SKM-1 treated with dmso at 0.1 percent for 144 hours (cell line): Measurements from ENCODE around the gene TNIP1.

Source experiments
- DNase-seq: peaks from one replicate; lab custom pipeline; 2025; ENCODE audit not compliant: unreplicated experiment; lab: John Stamatoyannopoulos, UW

Gene TNIP1

GRCh38 chr5:151085517-151086041 is 4.7 kb upstream of the TNIP1 start:
- no peak for DNase-seq

- no peak for DNase-seq
Measured at GRCh38 chr5:151084363-151084762, 3.5 kb upstream of the TNIP1 start.

DNA sequence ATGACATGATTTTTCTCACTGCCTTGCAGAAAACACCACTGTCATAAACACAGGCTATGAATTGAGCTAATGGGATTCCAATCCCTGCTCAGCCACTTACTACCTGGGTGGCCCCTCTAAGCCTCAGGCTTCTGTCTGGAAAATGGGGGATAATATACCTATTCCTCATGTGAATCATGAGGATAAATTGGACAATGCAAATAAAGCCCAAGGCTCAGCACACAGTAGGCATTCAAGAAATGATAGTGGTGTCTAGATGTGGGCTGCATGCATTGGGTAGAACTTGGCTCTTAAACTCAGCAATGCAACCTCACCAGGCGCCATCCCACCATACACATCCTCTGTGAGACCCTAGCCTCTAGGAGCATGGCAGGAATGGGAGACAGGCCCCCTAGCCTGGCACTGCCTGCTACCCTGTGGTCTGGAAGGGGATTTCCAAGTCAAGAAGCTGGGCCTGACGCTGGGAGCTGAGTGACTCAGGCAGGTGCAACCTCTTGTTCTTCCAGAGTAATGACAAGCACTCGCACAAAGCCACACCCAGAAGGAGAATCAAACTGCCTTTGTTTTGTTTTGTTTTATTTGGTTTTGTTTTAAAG is 2.3 kb upstream of the TNIP1 start:
- DNase-seq = no peak

DNA sequence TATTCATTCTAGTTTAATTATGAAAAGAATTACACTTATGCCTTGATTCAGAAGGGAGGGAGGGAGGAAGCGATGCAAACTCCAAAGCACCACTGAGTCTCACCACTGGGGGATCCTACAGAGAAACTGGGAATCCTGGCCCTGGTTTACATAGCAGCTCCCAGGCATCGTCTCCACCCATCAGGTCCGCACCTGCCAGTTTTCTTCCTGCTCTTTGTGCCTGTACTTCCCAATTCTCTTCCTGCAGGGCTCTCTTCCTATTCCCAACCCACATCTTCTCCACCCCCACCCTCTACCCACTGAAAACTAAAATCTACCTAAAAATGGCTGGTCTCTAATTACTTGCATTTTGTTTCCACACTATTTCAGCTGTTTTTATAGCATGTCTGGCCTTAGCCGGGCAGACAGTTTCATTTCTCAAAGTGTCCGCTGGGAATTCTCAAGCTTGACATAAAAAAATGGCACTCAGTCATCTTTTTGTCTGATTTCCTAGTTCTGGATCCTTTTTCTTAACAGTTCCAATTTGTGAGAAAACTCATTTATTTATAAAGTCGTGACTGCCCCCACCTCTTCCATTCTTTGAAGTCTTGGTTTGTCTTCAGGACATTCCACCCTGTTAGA is 1.6 kb upstream of the TNIP1 start:
- DNase-seq = no peak

- no peak for DNase-seq
Measured at GRCh38 chr5:151081431-151082281, 822 bp upstream of the TNIP1 start.

DNA sequence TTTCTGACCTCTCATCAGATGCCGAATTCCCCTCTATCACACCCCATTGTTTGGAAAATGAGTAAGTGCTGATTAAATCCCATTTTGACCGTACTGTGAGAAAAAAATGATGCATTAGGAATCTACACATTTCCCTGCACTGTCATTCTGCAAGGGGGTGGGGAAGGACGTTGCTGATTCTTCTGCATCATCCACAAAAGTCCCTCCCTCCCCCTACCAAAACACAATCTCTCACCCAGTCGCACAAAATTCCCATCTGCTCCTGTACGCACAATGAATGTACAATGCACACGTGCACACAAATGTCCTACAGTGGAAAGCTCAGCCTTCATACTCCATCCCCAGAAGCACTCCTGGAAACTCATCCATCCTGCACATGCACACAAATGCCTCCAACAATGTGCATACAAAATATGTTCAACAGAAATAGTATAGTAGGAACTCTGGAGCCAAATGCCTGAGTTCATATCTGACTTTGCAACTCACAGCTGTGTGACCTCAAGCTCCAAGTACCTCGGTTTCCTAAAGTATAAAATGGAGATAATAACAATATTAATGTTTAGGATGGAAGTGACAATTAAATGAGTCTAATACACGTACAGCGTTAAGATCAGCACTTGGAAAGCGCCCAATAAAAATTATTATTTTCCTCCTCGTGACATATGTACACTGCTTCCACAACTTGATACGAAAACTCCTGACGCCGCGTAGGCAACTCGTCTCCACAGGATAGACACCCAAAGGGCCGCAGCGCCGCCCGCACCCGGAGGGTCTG is 809 bp downstream of the TNIP1 start:
- no peak for DNase-seq

- DNase-seq = no peak
Measured at GRCh38 chr5:151078490-151079262, 2.2 kb downstream of the TNIP1 start.

GRCh38 chr5:151077967-151078366 is 2.9 kb downstream of the TNIP1 start:
- DNase-seq = no peak

DNA sequence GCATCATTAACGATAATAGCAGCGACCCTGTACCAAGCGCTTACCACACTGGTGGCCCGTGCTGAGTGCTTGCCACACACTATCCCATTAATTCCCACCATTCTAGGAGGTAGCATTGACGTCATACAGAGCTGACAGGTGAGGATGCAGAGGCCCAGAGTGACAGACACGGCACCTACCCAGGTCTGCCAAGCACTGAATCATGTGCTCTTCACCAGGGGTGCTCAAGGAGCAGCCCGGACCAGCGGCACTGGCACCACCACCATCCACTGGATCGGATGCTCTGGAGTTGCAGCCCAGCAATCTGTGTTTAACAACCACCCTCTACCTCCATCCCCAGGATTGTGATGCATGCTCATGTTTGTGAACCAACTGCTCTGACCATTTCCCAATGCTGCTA is 3.4 kb downstream of the TNIP1 start:
- no peak for DNase-seq

GRCh38 chr5:151076616-151077015 is 4.2 kb downstream of the TNIP1 start:
- DNase-seq = no peak

GRCh38 chr5:151075698-151076331 is 5.0 kb downstream of the TNIP1 start:
- DNase-seq = no peak

DNA sequence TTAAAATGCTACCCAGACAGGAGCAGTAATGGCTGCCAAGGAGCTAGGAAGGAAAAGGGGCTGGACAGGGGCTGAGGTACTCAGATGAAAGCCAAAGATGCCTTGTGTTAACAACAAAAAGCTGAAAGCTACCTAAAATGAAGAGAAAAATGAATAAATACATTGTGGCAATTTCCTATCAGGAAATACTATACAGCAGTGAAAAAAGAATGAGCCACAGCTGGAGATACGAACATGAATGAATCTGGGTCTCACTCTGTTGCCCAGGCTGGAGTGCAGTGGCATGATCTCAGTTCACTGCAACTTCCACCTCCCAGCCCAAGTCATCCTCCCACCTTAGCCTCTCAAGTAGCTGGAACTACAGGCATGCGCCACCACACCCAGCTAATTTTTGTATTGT is 6.3 kb downstream of the TNIP1 start:
- no peak for DNase-seq

DNA sequence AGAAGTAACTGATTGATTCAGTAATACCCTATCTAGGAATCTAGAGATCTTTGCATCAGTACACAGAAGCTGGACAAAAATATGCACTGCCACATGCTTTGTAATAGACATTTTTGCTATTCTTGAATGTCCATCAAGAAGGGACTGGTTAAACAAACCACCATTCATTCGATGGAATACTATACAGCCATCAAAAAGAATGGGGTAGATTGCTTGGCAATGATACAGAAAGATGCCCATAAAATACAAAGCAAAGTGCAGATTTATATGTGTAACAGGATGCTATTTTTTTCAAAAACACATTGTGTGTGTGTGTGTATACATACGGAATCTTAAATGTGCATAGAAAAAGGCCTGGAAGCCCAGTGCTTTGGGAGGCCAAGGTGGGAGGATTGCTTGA is 7.6 kb downstream of the TNIP1 start:
- DNase-seq = no peak

DNA sequence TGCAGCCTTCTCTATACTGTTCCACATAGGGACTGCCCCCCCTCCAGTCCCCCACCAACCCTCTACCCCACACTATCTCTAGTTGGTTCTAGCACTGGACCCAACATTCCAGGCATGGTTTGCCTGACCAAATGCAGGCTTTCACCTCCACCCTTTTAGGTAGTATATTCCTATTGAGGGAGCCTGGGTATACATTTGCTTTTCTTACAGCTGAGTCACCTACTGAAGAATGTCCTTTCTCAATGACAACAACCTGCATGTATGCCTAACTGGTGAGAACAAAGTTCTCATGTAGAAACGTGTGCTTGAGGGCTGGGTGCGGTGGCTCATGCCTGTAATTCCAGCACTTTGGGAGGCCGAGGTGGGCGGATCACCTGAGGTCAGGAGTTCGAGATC is 8.2 kb downstream of the TNIP1 start:
- DNase-seq = no peak

DNA sequence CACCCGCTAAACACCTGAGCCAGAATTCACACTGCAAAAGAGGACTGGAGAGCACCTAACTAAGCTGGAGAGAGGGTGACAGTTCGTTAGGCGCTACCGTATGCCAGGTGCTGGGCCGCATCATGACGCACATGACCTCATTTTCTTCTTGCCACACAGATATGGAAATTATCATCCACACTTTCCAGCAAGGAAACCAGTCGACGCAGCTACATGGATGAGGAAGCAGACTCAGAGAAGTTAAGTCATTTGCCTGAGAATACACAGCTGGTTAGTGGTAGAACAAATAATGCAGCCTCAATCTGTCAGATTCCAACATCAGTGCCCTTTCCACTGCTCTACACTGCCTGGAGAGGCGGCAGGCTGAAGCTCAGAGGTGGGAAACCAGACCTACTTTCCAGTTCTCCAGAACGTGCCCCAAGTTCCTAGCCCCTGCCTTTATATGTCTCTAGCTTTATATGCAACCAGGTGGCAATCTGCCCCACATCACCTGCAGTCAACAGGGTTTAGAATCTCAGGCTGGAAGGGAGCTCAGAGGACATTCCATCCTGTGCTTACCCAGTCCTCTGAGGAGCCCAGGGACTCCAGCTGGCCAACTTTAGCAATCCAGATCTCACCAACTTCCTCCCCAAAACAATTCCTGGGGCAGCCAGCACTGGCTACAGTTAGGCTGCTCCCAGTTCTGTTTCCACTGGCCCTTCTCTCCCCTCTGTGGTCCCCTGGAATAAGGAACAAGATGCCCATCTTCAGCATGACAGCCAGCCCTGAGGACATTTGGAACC is 8.8 kb downstream of the TNIP1 start:
- no peak for DNase-seq

GRCh38 chr5:151071021-151071420 is 9.8 kb downstream of the TNIP1 start:
- DNase-seq = no peak

DNA sequence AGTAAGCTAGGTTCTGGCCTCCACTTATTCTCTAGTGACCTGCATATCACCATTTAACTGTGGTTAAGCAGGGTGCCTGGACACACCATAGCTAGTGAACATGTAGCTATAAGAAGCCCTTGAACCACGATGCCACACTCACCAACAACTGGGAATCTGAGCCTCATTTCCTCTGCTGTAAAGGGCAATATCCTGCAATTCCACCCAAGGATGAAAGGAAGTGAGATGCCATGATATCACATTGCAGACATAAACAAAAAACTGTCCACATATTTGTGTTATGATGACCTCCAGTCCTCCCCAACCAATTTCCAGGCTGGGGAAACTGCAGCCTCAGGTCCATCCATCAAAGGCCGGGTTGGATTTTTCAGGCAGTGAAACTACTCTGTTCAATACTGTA is 10.4 kb downstream of the TNIP1 start:
- DNase-seq = no peak

GRCh38 chr5:151068433-151069197 is 12.2 kb downstream of the TNIP1 start:
- no peak for DNase-seq
